WTC11 (cell line): ENCODE data around the gene ADGRD2. TPM values are rescaled to one million over a fixed set of nuclear protein-coding genes. Genes with fewer than 3 reads are reported as not detected.

Source experiments
- ATAC-seq: fragments of 200-7000 bp; cut with Tn5 transposase; 2 replicates; pipeline ENCODE4 v1.10.0; 2021; ENCODE audit warnings: mild to moderate bottlenecking, moderate library complexity
- CTCF ChIA-PET: fragments of 300-600 bp; sonication (Branson Sonifier 250); formaldehyde crosslinking; loops from one replicate; lab custom pipeline; 2021; ENCODE audit warnings: antibody characterized with exemption; lab: Charles Lee
- POLR2A ChIA-PET: fragments of 350-600 bp; sonication (Branson Sonifier 250); formaldehyde crosslinking; loops from one replicate; lab custom pipeline; 2021; ENCODE audit warnings: antibody characterized with exemption; lab: Charles Lee
- DNase-seq: peaks from one replicate; pipeline ENCODE4 v3.0.0; 2021; ENCODE audit warnings: low spot score
- H3K27ac Mint-ChIP-seq: 2 replicates; pipeline ENCODE4 v1.8.0; 2021; ENCODE audit warnings: mixed read lengths
- H3K27me3 Mint-ChIP-seq: 2 replicates; pipeline ENCODE4 v1.8.0; 2021; ENCODE audit warnings: low read depth, mild to moderate bottlenecking, moderate library complexity, mixed read lengths
- H3K36me3 Mint-ChIP-seq: 2 replicates; pipeline ENCODE4 v1.8.0; 2021; ENCODE audit warnings: mixed read lengths
- H3K4me1 Mint-ChIP-seq: 2 replicates; pipeline ENCODE4 v1.8.0; 2022; ENCODE audit warnings: mixed read lengths
- H3K4me3 Mint-ChIP-seq: 2 replicates; pipeline ENCODE4 v1.8.0; 2021; ENCODE audit warnings: mild to moderate bottlenecking, moderate library complexity, mixed read lengths
- H3K9me3 Mint-ChIP-seq: 2 replicates; pipeline ENCODE4 v1.8.0; 2021; ENCODE audit warnings: mixed read lengths
- ATF3 ChIP-seq: sonication (generic); formaldehyde crosslinking; conservative IDR thresholded peaks from 2 replicates; pipeline ENCODE4 v1.8.1; 2022; ENCODE audit warnings: mild to moderate bottlenecking, missing genetic modification reagents
- ETV6 ChIP-seq: sonication (generic); formaldehyde crosslinking; IDR thresholded peaks from 2 replicates; pipeline ENCODE4 v1.8.1; 2022; ENCODE audit warnings: mild to moderate bottlenecking, missing genetic modification reagents
- FOXK1 ChIP-seq: sonication (generic); formaldehyde crosslinking; IDR thresholded peaks from 2 replicates; pipeline ENCODE4 v1.8.0; 2022; ENCODE audit warnings: mild to moderate bottlenecking, moderate library complexity, missing genetic modification reagents
- FOXP4 ChIP-seq: sonication (generic); formaldehyde crosslinking; IDR thresholded peaks from 2 replicates; pipeline ENCODE4 v1.8.0; 2022; ENCODE audit warnings: mild to moderate bottlenecking, missing genetic modification reagents
- HMGA2 ChIP-seq: fragments of 250-450 bp; sonication (Bioruptor Pico); IDR thresholded peaks from 2 replicates; pipeline ENCODE4 v1.4.0; 2021; ENCODE audit warnings: mild to moderate bottlenecking, moderate library complexity
- MXD4 ChIP-seq: fragments of 250-450 bp; sonication (Bioruptor Pico); IDR thresholded peaks from 2 replicates; pipeline ENCODE4 v1.8.0; 2021; ENCODE audit warnings: mild to moderate bottlenecking, moderate library complexity, borderline replicate concordance
- NFATC4 ChIP-seq: fragments of 250-450 bp; sonication (Bioruptor Pico); IDR thresholded peaks from 2 replicates; pipeline ENCODE4 v1.9.0; 2021; ENCODE audit warnings: mild to moderate bottlenecking
- NR2C2 ChIP-seq: sonication (generic); formaldehyde crosslinking; IDR thresholded peaks from 2 replicates; pipeline ENCODE4 v1.8.0; 2022; ENCODE audit warnings: mild to moderate bottlenecking, missing genetic modification reagents
- RORB ChIP-seq: fragments of 250-450 bp; sonication (Bioruptor Pico); IDR thresholded peaks from 2 replicates; pipeline ENCODE4 v1.9.0; 2021; ENCODE audit warnings: mild to moderate bottlenecking
- SP1 ChIP-seq: sonication (generic); formaldehyde crosslinking; conservative IDR thresholded peaks from 2 replicates; pipeline ENCODE4 v1.8.1; 2022; ENCODE audit warnings: missing genetic modification reagents
- STAT6 ChIP-seq: sonication (generic); formaldehyde crosslinking; conservative IDR thresholded peaks from 2 replicates; pipeline ENCODE4 v1.8.1; 2023; ENCODE audit warnings: mild to moderate bottlenecking, low read depth, missing genetic modification reagents, moderate library complexity
- USF1 ChIP-seq: sonication (generic); formaldehyde crosslinking; IDR thresholded peaks from 2 replicates; pipeline ENCODE4 v1.8.0; 2022; ENCODE audit warnings: mild to moderate bottlenecking, missing genetic modification reagents
- ZNF219 ChIP-seq: sonication (generic); formaldehyde crosslinking; IDR thresholded peaks from 2 replicates; pipeline ENCODE4 v1.8.0; 2023; ENCODE audit warnings: missing genetic modification reagents, mild to moderate bottlenecking, borderline replicate concordance
- ZNF232 ChIP-seq: sonication (generic); formaldehyde crosslinking; IDR thresholded peaks from 2 replicates; pipeline ENCODE4 v1.8.0; 2022; ENCODE audit warnings: mild to moderate bottlenecking, missing genetic modification reagents
- ZNF263 ChIP-seq: sonication (generic); formaldehyde crosslinking; IDR thresholded peaks from 2 replicates; pipeline ENCODE4 v1.8.1; 2022; ENCODE audit warnings: low read depth, mild to moderate bottlenecking, moderate library complexity, missing genetic modification reagents
- ZNF396 ChIP-seq: fragments of 250-450 bp; sonication (Bioruptor Pico); IDR thresholded peaks from 2 replicates; pipeline ENCODE4 v1.8.0; 2021; ENCODE audit warnings: mild to moderate bottlenecking, moderate library complexity, borderline replicate concordance
- ZNF532 ChIP-seq: fragments of 250-450 bp; sonication (Bioruptor Pico); IDR thresholded peaks from 2 replicates; pipeline ENCODE4 v1.9.0; 2021; ENCODE audit warnings: mild to moderate bottlenecking, borderline replicate concordance
- ZSCAN18 ChIP-seq: fragments of 250-450 bp; sonication (Bioruptor Pico); IDR thresholded peaks from 2 replicates; pipeline ENCODE4 v2.1.2; 2022; ENCODE audit warnings: mild to moderate bottlenecking, moderate library complexity
- total RNA-seq: library from RNA; stranded (reverse); gene quantifications from 3 replicates; pipeline ENCODE4 v1.2.3, GENCODE V29; 2021

Gene ADGRD2
- total RNA-seq, 1 experiment from 2014 or later, result 0.61 TPM

GRCh38 chr9:124521142-124521541 is 70.9 kb downstream of the ADGRD2 start (continued):
- no peak for TF ChIP-seq ZNF532 (CRISPR knock-in tag)
- no peak for TF ChIP-seq ZNF396 (CRISPR knock-in tag)
- TF ChIP-seq ZNF232 (CRISPR knock-in tag), result no peak
- TF ChIP-seq USF1, result no peak
- no peak for TF ChIP-seq MXD4 (CRISPR knock-in tag)
- no peak for TF ChIP-seq HMGA2 (CRISPR knock-in tag)
- no peak for TF ChIP-seq ATF3 (CRISPR knock-in tag)
- no peak for TF ChIP-seq NFATC4 (CRISPR knock-in tag)
- no peak for TF ChIP-seq FOXK1
- TF ChIP-seq, all 79 proteins: peak for 0

- no peak for TF ChIP-seq SP1 (CRISPR knock-in tag)
- TF ChIP-seq RORB (CRISPR knock-in tag), result no peak
- TF ChIP-seq ETV6 (CRISPR knock-in tag), result no peak
- TF ChIP-seq ZSCAN18 (CRISPR knock-in tag), result no peak
- TF ChIP-seq, all 79 proteins: peak for 0
- Mint-ChIP-seq H3K27me3 (no peaks in the 10 kb centered on the region), H3K4me3 (no peak overlapping the region), H3K36me3 (peaks cover 47% of the 10 kb centered on the region), H3K27ac (peak overlapping the region; percentile 80), H3K4me1 (0 out of 2 replicates have a peak, but pooled peaks cover 3% of the 10 kb centered on the region), H3K9me3 (peaks cover 4% of the 10 kb centered on the region)
- ATAC-seq (peak; percentile 97), DNase-seq (peak; percentile 75)
- POLR2A ChIA-PET, result no interaction called here
- CTCF ChIA-PET, result interaction anchor here (1.0 to 5.3 kb wide), 3 partner anchors 11 to 95 kb away, joined by 6 to 41 read pairs (median 11); no protein-coding TSS in a partner anchor
Observed at GRCh38 chr9:124522121-124523098, 72.2 kb downstream of the ADGRD2 start.

- CTCF ChIA-PET, result interaction anchor here (1.0 to 5.3 kb wide), 2 partner anchors 11 to 25 kb away, joined by 4 to 41 read pairs; no protein-coding TSS in a partner anchor
- Mint-ChIP-seq H3K36me3 (peaks cover 25% of the 10 kb centered on the region), H3K27me3 (no peaks in the 10 kb centered on the region), H3K9me3 (no peaks in the 10 kb centered on the region), H3K4me1 (0 out of 2 replicates have a peak, but pooled peaks cover 3% of the 10 kb centered on the region), H3K4me3 (no peak overlapping the region), H3K27ac (no peak overlapping the region)
- POLR2A ChIA-PET, result interaction anchor here (1.1 kb wide), 1 partner anchor 137 kb away, joined by 3 read pairs; no protein-coding TSS in a partner anchor
- no peak for ATAC-seq
- DNase-seq, result no peak
- no peak for TF ChIP-seq STAT6 (CRISPR knock-in tag)
- TF ChIP-seq ZNF263 (CRISPR knock-in tag), result no peak
- TF ChIP-seq NR2C2 (CRISPR knock-in tag), result no peak
- no peak for TF ChIP-seq ZNF219 (CRISPR knock-in tag)
- TF ChIP-seq FOXP4, result no peak
- TF ChIP-seq ZSCAN18 (CRISPR knock-in tag), result no peak
Observed at GRCh38 chr9:124526174-124526573, 75.9 kb downstream of the ADGRD2 start.
